SK-N-MC (cell line): ENCODE measurements around the gene HOXC9.

ENCODE experiments used
- EZH2 ChIP-seq: fragments of 200-600 bp; sonication (generic); IDR thresholded peaks from one replicate; pipeline ENCODE4 v1.6.1; 2017; ENCODE audit warnings: antibody characterized with exemption
- POLR2AphosphoS5 ChIP-seq: IDR thresholded peaks from 2 replicates; pipeline ENCODE4 v1.6.1; 2012; ENCODE audit warnings: mild to moderate bottlenecking, low read depth, low read length, borderline replicate concordance

DNA sequence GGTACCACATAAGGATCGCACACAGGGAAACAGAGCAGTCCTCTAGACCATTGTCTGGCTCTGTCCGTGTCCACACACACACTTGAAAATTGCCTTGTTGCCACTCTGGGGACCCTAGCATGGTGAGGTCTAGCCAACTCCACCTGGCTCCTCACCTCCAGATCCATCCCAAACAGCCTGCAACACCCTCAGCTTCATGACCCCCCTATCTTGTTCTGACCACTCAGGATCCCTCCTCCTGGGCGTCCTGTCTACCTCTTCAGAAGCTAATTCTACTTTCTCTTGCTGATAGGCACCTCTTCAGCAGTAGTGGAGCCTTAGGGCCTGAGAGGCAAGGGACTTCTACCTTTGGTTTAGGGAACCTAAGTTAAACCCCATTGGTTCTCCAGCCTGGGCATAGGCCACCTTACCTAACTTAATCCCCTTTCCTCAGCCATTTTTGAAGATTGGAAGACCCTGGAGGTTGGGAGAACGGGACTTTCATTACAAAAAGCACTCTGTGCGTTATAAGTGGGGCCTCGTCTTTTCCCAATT is 32.2 kb downstream of the HOXC9 start:
- TF ChIP-seq POLR2AphosphoS5 (no peak), EZH2 (no peak)
